GM18951 (cell line): Measurements from ENCODE around the gene DYRK1A.

ENCODE experiments used
- POLR2A ChIP-seq: IDR thresholded peaks from 4 replicates; pipeline ENCODE4 v1.6.1; 2011; ENCODE audit warnings: mild to moderate bottlenecking; ENCODE audit not compliant: insufficient read length, insufficient read depth; ENCODE audit errors: extremely low read depth
- in situ Hi-C: fragments of 300-500 bp; cut with MboI; formaldehyde crosslinking; loops from one replicate; pipeline ENCODE4 v1.12.0; 2022; ENCODE audit warnings: low sequenced_read_pairs, mixed read lengths, inconsistent platforms; ENCODE audit not compliant: unreplicated experiment

Gene DYRK1A

GRCh38 chr21:37425001-37425400, 58.4 kb downstream of the DYRK1A start:
- no peak for TF ChIP-seq POLR2A
- in situ Hi-C loops = no loop called here

DNA sequence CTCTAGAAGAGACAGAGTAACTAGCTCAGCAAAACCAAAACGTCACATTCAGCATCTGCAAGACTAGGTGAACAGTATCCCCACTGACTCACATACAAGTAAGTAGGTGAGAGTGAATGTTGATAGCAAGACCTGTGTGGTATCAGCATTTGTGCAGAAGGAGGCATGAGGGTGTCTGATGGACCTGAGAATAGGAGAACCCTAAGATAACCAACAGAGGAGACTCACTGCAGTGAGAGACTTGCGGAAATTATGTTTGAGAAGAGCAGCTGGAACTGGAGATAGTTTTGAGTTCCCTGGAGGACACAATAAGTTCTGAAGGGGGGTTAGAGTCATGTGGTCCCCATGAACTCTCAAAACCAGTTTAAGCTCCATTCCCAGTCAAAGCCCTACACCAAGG, 59.1 kb downstream of the DYRK1A start:
- TF ChIP-seq POLR2A = no peak
- in situ Hi-C loops = no loop called here

- in situ Hi-C loops = no loop called here
- TF ChIP-seq POLR2A = no peak
Observed at GRCh38 chr21:37427221-37427620, 60.6 kb downstream of the DYRK1A start.

DNA sequence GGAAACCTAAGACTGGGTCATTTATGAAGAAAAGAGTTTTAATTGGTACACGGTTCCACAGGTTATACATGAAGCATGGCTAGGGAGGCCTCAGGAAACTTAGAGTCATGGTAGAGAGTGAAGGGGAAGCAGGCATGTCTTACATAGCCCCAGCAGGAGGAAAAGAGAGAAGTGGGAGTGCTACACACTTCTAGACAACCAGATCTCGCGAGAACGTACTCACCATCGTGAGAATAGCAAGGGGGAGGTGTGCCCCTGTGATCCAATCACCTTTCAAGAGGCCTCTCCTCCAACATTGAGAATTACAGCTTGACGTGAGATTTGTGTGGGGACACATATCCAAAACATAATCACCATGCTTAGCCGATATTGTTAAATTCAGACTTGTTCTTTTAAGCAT, 62.8 kb downstream of the DYRK1A start:
- in situ Hi-C loops = no loop called here
- TF ChIP-seq POLR2A = no peak

DNA sequence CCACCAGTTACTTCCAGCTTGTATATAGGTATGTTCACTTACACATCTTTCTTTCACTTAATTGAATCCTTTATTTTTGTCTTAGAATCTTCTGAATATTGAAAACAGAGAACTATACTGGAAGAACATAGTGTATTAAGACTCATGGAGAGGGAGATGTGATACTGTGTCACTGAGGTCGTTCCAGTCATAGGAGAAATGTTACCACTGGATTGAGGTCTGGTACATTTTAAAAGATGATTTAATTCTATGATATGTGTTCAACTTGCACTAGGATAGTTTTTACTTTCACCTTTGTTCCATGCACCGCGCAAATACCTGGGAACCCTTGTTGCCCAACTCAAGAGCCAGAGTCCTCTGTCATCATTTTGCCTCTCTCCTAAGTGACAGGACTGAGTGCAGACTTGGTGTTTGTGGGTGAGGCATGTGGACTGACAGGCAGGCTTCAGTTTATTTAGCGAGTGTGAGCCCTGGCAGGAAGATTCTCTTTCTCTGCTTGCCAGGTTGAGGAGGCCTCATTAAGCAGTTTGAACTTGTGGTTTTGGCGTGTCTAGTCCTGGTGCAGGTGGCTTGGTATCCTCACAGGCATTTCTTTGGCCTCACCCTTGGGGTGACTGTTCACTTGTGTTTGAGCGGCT, 63.7 kb downstream of the DYRK1A start:
- in situ Hi-C loops = no loop called here
- no peak for TF ChIP-seq POLR2A

DNA sequence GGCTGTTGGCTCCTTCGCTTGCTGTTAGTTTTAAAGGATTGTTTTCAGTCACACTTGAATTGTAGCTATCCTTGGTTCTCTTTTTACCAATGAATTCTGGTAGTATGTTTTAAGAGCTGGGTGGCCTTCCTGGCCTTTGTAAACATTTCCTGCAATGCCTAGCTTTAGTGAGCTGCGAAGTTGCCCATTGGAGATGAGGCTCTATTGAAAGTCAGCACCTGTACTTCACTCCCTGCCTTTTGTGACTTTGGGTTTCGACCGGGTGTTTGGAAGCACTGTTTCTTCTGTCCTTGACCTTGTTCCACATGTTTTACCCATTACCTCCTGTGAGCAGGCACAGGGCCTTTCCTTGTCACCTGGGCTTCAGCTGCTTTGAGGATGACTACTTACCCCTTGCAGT, 64.7 kb downstream of the DYRK1A start:
- TF ChIP-seq POLR2A = no peak

GRCh38 chr21:37432710-37433455, 66.3 kb downstream of the DYRK1A start:
- in situ Hi-C loops = no loop called here
- no peak for TF ChIP-seq POLR2A

More for the DNA sequence above, 64.7 kb downstream of the DYRK1A start:
- in situ Hi-C loops = no loop called here

DNA sequence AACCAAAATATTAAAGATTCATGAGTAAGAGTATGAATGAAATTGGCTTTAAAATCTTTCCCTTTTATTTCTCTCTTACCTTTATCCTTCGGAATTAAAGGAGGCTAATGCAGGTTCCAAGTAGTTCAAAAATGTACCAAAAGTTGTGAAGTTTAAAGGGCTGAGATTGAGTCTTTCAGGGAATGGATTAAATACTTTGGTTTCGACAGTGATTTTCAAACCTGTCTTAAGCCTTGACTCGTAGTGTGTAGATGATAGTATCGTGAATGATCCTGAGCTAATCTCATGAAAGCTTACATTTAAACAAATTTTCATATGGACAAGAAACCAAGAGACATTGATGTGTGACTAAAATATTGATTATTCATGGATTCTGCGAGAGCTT, 66.9 kb downstream of the DYRK1A start:
- in situ Hi-C loops = no loop called here
- no peak for TF ChIP-seq POLR2A

GRCh38 chr21:37435120-37435519, 68.5 kb downstream of the DYRK1A start:
- TF ChIP-seq POLR2A = no peak
- in situ Hi-C loops = no loop called here

DNA sequence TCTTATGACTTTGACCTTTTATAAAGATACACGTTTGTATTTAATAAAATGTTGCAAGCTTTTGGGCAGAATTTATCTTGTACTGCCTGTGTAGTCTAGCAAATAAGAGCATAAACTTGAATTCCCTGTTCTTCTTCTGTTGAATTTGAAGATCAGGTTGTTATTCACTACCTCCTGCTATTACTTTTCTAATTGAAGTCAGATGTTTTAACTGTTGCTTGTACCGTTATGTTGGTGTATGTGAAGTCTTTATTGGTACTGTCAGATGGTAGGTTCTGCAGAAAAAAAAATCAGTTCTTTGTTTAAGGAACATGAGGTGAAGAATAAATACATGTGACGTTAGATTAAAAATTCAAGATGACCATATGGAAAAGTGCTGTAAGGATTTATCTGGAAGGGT, 69.1 kb downstream of the DYRK1A start:
- in situ Hi-C loops = no loop called here

GRCh38 chr21:37436174-37436573, 69.6 kb downstream of the DYRK1A start:
- no peak for TF ChIP-seq POLR2A
- in situ Hi-C loops = no loop called here

More for the DNA sequence above, 69.1 kb downstream of the DYRK1A start:
- no peak for TF ChIP-seq POLR2A

DNA sequence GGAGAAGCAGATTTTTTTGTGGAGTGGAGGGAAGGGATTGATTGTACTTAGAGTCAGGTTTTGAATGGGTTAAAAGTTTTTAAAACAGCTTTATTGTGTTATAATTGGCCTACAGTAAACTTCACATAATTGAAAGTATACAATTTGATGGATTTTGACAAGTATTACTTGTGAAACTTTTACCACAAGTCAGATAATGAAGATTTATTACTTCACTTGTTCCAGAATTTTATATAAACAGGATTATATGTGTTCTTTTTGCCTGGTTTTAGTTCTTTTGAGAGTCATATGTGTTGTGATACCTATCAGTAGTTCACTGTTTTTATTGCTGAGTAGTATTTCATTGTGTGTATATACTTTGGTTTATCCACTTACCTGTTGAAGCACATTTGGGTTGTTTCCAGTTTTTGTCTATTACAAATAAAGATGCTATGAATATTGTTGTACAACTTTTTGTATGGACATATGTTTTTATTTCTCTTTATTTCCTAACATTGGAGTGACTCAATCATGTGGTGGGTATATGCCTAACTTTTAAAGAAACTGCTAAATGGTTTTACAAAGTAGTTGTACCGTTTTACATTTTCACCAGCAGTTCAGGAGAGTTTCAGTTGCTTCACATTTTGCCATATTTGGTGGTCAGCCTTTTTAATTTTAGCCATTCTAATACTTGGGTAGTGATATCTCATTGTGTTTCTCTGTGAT, 71.0 kb downstream of the DYRK1A start:
- TF ChIP-seq POLR2A = no peak
- in situ Hi-C loops = no loop called here

- no peak for TF ChIP-seq POLR2A
- in situ Hi-C loops = no loop called here
Observed at GRCh38 chr21:37443683-37444082, 77.1 kb downstream of the DYRK1A start.

- in situ Hi-C loops = no loop called here
- no peak for TF ChIP-seq POLR2A
Observed at GRCh38 chr21:37445228-37445627, 78.7 kb downstream of the DYRK1A start.
